H1 (cell line): ENCODE results near the gene USP10. TPM values are rescaled to one million over a fixed set of nuclear protein-coding genes. Genes with fewer than 3 reads are reported as not detected.

ENCODE experiments used
- CTCF ChIA-PET: fragments of 300-600 bp; sonication (Branson Sonifier 250); formaldehyde crosslinking; loops from one replicate; lab custom pipeline; 2021; ENCODE audit not compliant: partially characterized antibody; lab: Charles Lee
- POLR2A ChIA-PET: fragments of 300-600 bp; sonication (Branson Sonifier 250); formaldehyde crosslinking; loops from one replicate; lab custom pipeline; 2021; ENCODE audit warnings: inconsistent platforms; ENCODE audit not compliant: partially characterized antibody; lab: Charles Lee
- DNase-seq, 2 experiments: peaks; one replicate each; pipeline versions ENCODE4 v3.0.0 to v3.0.0-alpha.2; 2010 to 2022; ENCODE audit warnings: low spot score in 2 of 2, low read depth in 1 of 2, mixed read lengths in 1 of 2
- FAIRE-seq: peaks from 2 replicates; lab custom pipeline; 2011; peaks lifted over from hg19 to GRCh38; lab: Jason Lieb, UNC
- H2AFZ ChIP-seq: 2 replicates; pipeline ENCODE4 v1.8.1; 2012; ENCODE audit warnings: low read length, inconsistent platforms
- H2AK5ac ChIP-seq: 2 replicates; pipeline ENCODE4 v1.6.1; 2013; ENCODE audit warnings: low read depth, low read length
- H2BK120ac ChIP-seq: replicated peaks from 2 replicates; pipeline ENCODE3; 2013; ENCODE audit warnings: low read depth, low read length, inconsistent platforms
- H2BK12ac ChIP-seq: 2 replicates; pipeline ENCODE4 v1.6.1; 2013; ENCODE audit warnings: low read depth, low read length
- H2BK15ac ChIP-seq: 2 replicates; pipeline ENCODE4 v1.6.1; 2013; ENCODE audit warnings: low read length
- H2BK20ac ChIP-seq: 2 replicates; pipeline ENCODE4 v1.6.1; 2013; ENCODE audit warnings: low read length
- H2BK5ac ChIP-seq: 2 replicates; pipeline ENCODE4 v1.6.1; 2013; ENCODE audit warnings: low read depth, low read length
- H3K14ac ChIP-seq: 2 replicates; pipeline ENCODE4 v1.6.1; 2013; ENCODE audit warnings: inconsistent platforms; ENCODE audit not compliant: insufficient read length
- H3K18ac ChIP-seq: 2 replicates; pipeline ENCODE4 v1.6.1; 2013; ENCODE audit warnings: low read length; ENCODE audit errors: extremely low read depth
- H3K23ac ChIP-seq: 2 replicates; pipeline ENCODE4 v1.6.1; 2013; ENCODE audit warnings: inconsistent platforms; ENCODE audit not compliant: insufficient read length
- H3K23me2 ChIP-seq: 2 replicates; pipeline ENCODE4 v1.6.1; 2013; ENCODE audit warnings: low read depth, low read length
- H3K27ac ChIP-seq: 2 replicates; pipeline ENCODE4 v1.6.1; 2011; ENCODE audit warnings: low read depth, low read length, inconsistent platforms
- H3K27me3 ChIP-seq, 4 experiments: replicated peaks in 1 of 4; 1 replicate in 1 of 4; 2 replicates in 3 of 4; pipeline versions ENCODE4 v1.6.1 to v1.8.1; 2011 to 2013; ENCODE audit warnings: low read length in 3 of 4, mild to moderate bottlenecking in 3 of 4, inconsistent platforms in 2 of 4, mixed read lengths in 2 of 4, moderate library complexity in 1 of 4; ENCODE audit not compliant: control insufficient read depth in 3 of 4, insufficient read depth in 3 of 4; ENCODE audit errors: extremely low read depth in 1 of 4
- H3K36me3 ChIP-seq, 4 experiments: 2 replicates each; pipeline versions ENCODE4 v1.6.1 to v1.8.1; 2011 to 2013; ENCODE audit warnings: mild to moderate bottlenecking in 4 of 4, low read length in 3 of 4, moderate library complexity in 2 of 4, control low read depth in 1 of 4, inconsistent platforms in 1 of 4; ENCODE audit not compliant: insufficient read depth in 4 of 4, control insufficient read depth in 2 of 4
- H3K4ac ChIP-seq: replicated peaks from 2 replicates; pipeline ENCODE3; 2013; ENCODE audit warnings: low read length, low read depth, mixed read lengths, inconsistent platforms; ENCODE audit not compliant: insufficient read length
- H3K4me1 ChIP-seq, 4 experiments: replicated peaks in 1 of 4; 1 replicate in 1 of 4; 2 replicates in 3 of 4; pipeline versions ENCODE4 v1.6.1 to v1.8.1; 2011 to 2013; ENCODE audit warnings: low read length in 3 of 4, inconsistent platforms in 2 of 4, mixed read lengths in 1 of 4; ENCODE audit not compliant: insufficient read depth in 4 of 4, control insufficient read depth in 3 of 4
- H3K4me2 ChIP-seq, 2 experiments: 2 replicates each; pipeline versions ENCODE4 v1.6.1 to v1.8.1; 2011 to 2013; ENCODE audit warnings: low read depth in 2 of 2, low read length in 2 of 2, control low read depth in 1 of 2, inconsistent platforms in 1 of 2, mild to moderate bottlenecking in 1 of 2; ENCODE audit not compliant: insufficient read depth in 1 of 2
- H3K4me3 ChIP-seq, 4 experiments: fragments of 200-600, 300-600 bp in 1 of 4; sonication (generic), shearing (Covaris generic), sonication (Bioruptor Twin) in 1 of 4; 2 replicates each; pipeline versions ENCODE4 v1.5.1 to v1.8.1; 2011 to 2016; ENCODE audit warnings: low read length in 4 of 4, low read depth in 3 of 4, control low read depth in 2 of 4, inconsistent platforms in 2 of 4, mild to moderate bottlenecking in 2 of 4, mixed read lengths in 1 of 4, moderate library complexity in 1 of 4; ENCODE audit not compliant: insufficient read depth in 2 of 4; ENCODE audit errors: extremely low read depth in 1 of 4
- H3K56ac ChIP-seq: replicated peaks from 2 replicates; pipeline ENCODE3; 2013; ENCODE audit warnings: low read depth, mild to moderate bottlenecking, mixed read lengths, low read length, inconsistent platforms; ENCODE audit not compliant: insufficient read length
- H3K79me1 ChIP-seq: 2 replicates; pipeline ENCODE4 v1.6.1; 2013; ENCODE audit warnings: low read depth, low read length, control low read depth
- H3K79me2 ChIP-seq, 2 experiments: 2 replicates each; pipeline versions ENCODE4 v1.6.1 to v1.8.1; 2012 to 2013; ENCODE audit warnings: low read length in 2 of 2, mild to moderate bottlenecking in 2 of 2, inconsistent platforms in 1 of 2; ENCODE audit not compliant: insufficient read depth in 2 of 2, control insufficient read depth in 1 of 2
- H3K9ac ChIP-seq, 4 experiments: replicated peaks in 1 of 4; 1 replicate in 1 of 4; 2 replicates in 3 of 4; pipeline versions ENCODE4 v1.6.1 to v1.8.1; 2011 to 2013; ENCODE audit warnings: low read depth in 3 of 4, low read length in 3 of 4, control low read depth in 2 of 4, mild to moderate bottlenecking in 2 of 4, moderate library complexity in 2 of 4, inconsistent platforms in 1 of 4; ENCODE audit errors: extremely low read depth in 1 of 4
- H3K9me3 ChIP-seq, 2 experiments: 2 replicates each; pipeline versions ENCODE4 v1.6.1 to v1.8.1; 2012 to 2013; ENCODE audit warnings: mild to moderate bottlenecking in 2 of 2, moderate library complexity in 2 of 2, control low read depth in 1 of 2, inconsistent platforms in 1 of 2, low read depth in 1 of 2, low read length in 1 of 2, mixed read lengths in 1 of 2; ENCODE audit not compliant: insufficient read depth in 2 of 2
- H4K20me1 ChIP-seq, 2 experiments: replicated peaks in 1 of 2; 2 replicates each; pipeline versions ENCODE3 to v1.8.1; 2011 to 2013; ENCODE audit warnings: inconsistent platforms in 2 of 2, low read length in 2 of 2, mild to moderate bottlenecking in 1 of 2; ENCODE audit not compliant: insufficient read depth in 2 of 2, control insufficient read depth in 1 of 2
- H4K5ac ChIP-seq: 2 replicates; pipeline ENCODE4 v1.6.1; 2013; ENCODE audit warnings: low read length, low read depth, mixed read lengths, inconsistent platforms; ENCODE audit not compliant: insufficient read length
- H4K8ac ChIP-seq: 2 replicates; pipeline ENCODE4 v1.8.0; 2013; ENCODE audit warnings: mild to moderate bottlenecking, moderate library complexity, low read length, inconsistent platforms; ENCODE audit not compliant: insufficient read depth; ENCODE audit errors: extremely low read depth
- H4K91ac ChIP-seq: replicated peaks from 2 replicates; pipeline ENCODE3; 2013; ENCODE audit warnings: low read length, mixed read lengths, inconsistent platforms; ENCODE audit not compliant: insufficient read length
- SP2 ChIP-seq: IDR thresholded peaks from 2 replicates; pipeline ENCODE4 v1.6.1; 2012; ENCODE audit warnings: mild to moderate bottlenecking, low read length, inconsistent platforms
- TBP ChIP-seq: IDR thresholded peaks from 2 replicates; pipeline ENCODE4 v1.6.1; 2011; ENCODE audit warnings: low read depth, low read length, improper control_type of control experiment
- WGBS, 2 experiments: shearing (Covaris generic) in 1 of 2; methylation state at CpG; one replicate each; pipeline versions ENCODE4 v1.1.6 to v1.1.7; 2013 to 2015; ENCODE audit warnings: low lambda C conversion rate in 2 of 2, mixed read lengths in 2 of 2, inconsistent platforms in 1 of 2, low coverage in 1 of 2, missing lambda C conversion rate in 1 of 2; ENCODE audit not compliant: insufficient replicate concordance in 2 of 2, insufficient coverage in 1 of 2, insufficient read length in 1 of 2; ENCODE audit errors: extremely low coverage in 1 of 2, missing lambda C conversion rate in 1 of 2; 5-methylcytosine and 5-hydroxymethylcytosine counted together
- polyA plus RNA-seq, 7 experiments: library from polyadenylated mRNA; depleted of rRNA in 3 of 7; stranded (reverse) in 5 of 7; unstranded in 2 of 7; fragments of >200 nt in 5 of 7; fragments of 200-250 nt in 2 of 7; gene quantifications; 1 replicate in 5 of 7; 2 replicates in 1 of 7; 4 replicates in 1 of 7; pipeline versions ENCODE4 v1.2.1 to v1.2.3, GENCODE V29; 2011 to 2013; ENCODE audit warnings: missing spikeins in 2 of 7, mixed read lengths in 2 of 7
- total RNA-seq: library from RNA; stranded (reverse); fragmentation: NEBNext Ultra II Directional; extraction: Animal tissue kit (Norgen Biotek cat#: 25700); gene quantifications from 2 replicates; pipeline ENCODE4 v1.2.1, GENCODE V29; 2021

USP10 gene
- total and polyA plus RNA-seq, 2 of the 8 experiments (the other 6 are each of a cell fraction or from before 2014, with no cell fraction given) = 171 to 195 TPM

- no peaks in the 10 kb centered on the region for H3K36me3 ChIP-seq
- H2BK5ac ChIP-seq = no peak overlapping the region
- H2BK20ac ChIP-seq = no peak overlapping the region
- H3K23ac ChIP-seq = no peak overlapping the region
- no peak for FAIRE-seq
- POLR2A ChIA-PET = interaction anchor here (3.8 kb wide), 1 partner anchor 19 kb away, joined by 10 read pairs; no protein-coding TSS in a partner anchor
- no peak overlapping the region for H3K18ac ChIP-seq
- H2BK120ac ChIP-seq = no peak overlapping the region
- H3K14ac ChIP-seq = no peak overlapping the region
- H3K4me3 ChIP-seq = no peak overlapping the region
- no peak for DNase-seq
- no peak overlapping the region for H3K9ac ChIP-seq
- no peak overlapping the region for H3K4ac ChIP-seq
- peak overlapping the region; percentile 51; the same call in 1 of the 2 replicates for H4K8ac ChIP-seq
- no peaks in the 10 kb centered on the region for H3K9me3 ChIP-seq
- no peaks in the 10 kb centered on the region for H3K79me1 ChIP-seq
- peaks cover 5% of the 10 kb centered on the region; the same call in 1 of the 2 replicates for H3K23me2 ChIP-seq
- no peak overlapping the region for H2BK12ac ChIP-seq
- 84% methylated on average over 12 of the region's 13 CpGs; no CpG with 5 or more reads in 1 of the 2 experiments for WGBS, 2 experiments
- H3K4me2 ChIP-seq = no peak overlapping the region
- no peaks in the 10 kb centered on the region for H4K20me1 ChIP-seq
- no peak overlapping the region for H4K91ac ChIP-seq
- H4K5ac ChIP-seq = no peak overlapping the region
- no peak overlapping the region for H2AK5ac ChIP-seq
- H3K56ac ChIP-seq = no peak overlapping the region
- no peak overlapping the region for H3K27ac ChIP-seq
- no peaks in the 10 kb centered on the region for H3K79me2 ChIP-seq
- peaks cover 5 to 28% (median 21%) of the 10 kb centered on the region in 4 experiments for H3K27me3 ChIP-seq
- peaks cover 0 to 6% (median 4%) of the 10 kb centered on the region in 4 experiments; a peak in 6 of 7 replicates for H3K4me1 ChIP-seq
- H2BK15ac ChIP-seq = no peak overlapping the region
- CTCF ChIA-PET = interaction anchor here (0.5 to 1.3 kb wide), 5 partner anchors 9 to 130 kb away, joined by 3 to 6 read pairs (median 4); no protein-coding TSS in a partner anchor
- no peak overlapping the region for H2AFZ ChIP-seq
- TF ChIP-seq SP2 (no peak), TBP (no peak)
Measured at GRCh38 chr16:84821728-84822689, 122.2 kb downstream of the USP10 start.
